Naive thymus-derived CD4-positive, alpha-beta T cell (primary cell): ENCODE measurements around the gene LST1. TPM values are rescaled to one million over a fixed set of nuclear protein-coding genes. Genes with fewer than 3 reads are reported as not detected.
A peak's percentile ranks its signal among the peaks of the same experiment; 100 is the strongest.

Experiments
- ATAC-seq: fragments of 150-1000 bp; cut with Tn5 transposase; 2 replicates; pipeline ENCODE4 v1.10.0; 2021; ENCODE audit warnings: mild to moderate bottlenecking, moderate library complexity
- CTCF ChIA-PET: fragments of 350-600 bp; sonication (Branson Sonifier 250); formaldehyde crosslinking; loops from one replicate; lab custom pipeline; 2021; ENCODE audit warnings: antibody characterized with exemption; lab: Charles Lee
- POLR2A ChIA-PET: fragments of 350-600 bp; sonication (Branson Sonifier 250); formaldehyde crosslinking; loops from one replicate; lab custom pipeline; 2021; ENCODE audit warnings: antibody characterized with exemption, inconsistent platforms; lab: Charles Lee
- DNase-seq, 9 donors: peaks; one replicate each; pipeline versions ENCODE4 v3.0.0 to v3.0.0-alpha.2; 2020 to 2022; ENCODE audit warnings: mixed read lengths in 1 of 9
- H3K27ac ChIP-seq: one replicate; pipeline ENCODE4 v1.7.0; 2013; ENCODE audit warnings: mild to moderate bottlenecking, low read depth, low read length, moderate library complexity
- H3K27me3 ChIP-seq, 2 donors: one replicate each; pipeline ENCODE4 v1.7.0; 2013; ENCODE audit warnings: low read length in 2 of 2, mild to moderate bottlenecking in 2 of 2, moderate library complexity in 2 of 2; ENCODE audit not compliant: control insufficient read depth in 2 of 2, insufficient read depth in 2 of 2
- H3K36me3 ChIP-seq, 3 experiments: 1 replicate in 2 of 3; 2 replicates in 1 of 3; pipeline ENCODE4 v1.7.0; 2013; ENCODE audit warnings: low read length in 3 of 3, mild to moderate bottlenecking in 3 of 3, moderate library complexity in 1 of 3; ENCODE audit not compliant: insufficient read depth in 3 of 3, control insufficient read depth in 2 of 3
- H3K4me1 ChIP-seq, 2 donors: one replicate each; pipeline ENCODE4 v1.7.0; 2013; ENCODE audit warnings: low read length in 2 of 2, mild to moderate bottlenecking in 2 of 2, moderate library complexity in 1 of 2; ENCODE audit not compliant: control insufficient read depth in 2 of 2, insufficient read depth in 2 of 2
- H3K4me3 ChIP-seq: 2 replicates; pipeline ENCODE4 v1.7.0; 2013; ENCODE audit warnings: mild to moderate bottlenecking, low read length
- H3K9me3 ChIP-seq, 3 experiments: 1 replicate in 2 of 3; 2 replicates in 1 of 3; pipeline ENCODE4 v1.7.0; 2013; ENCODE audit warnings: low read length in 3 of 3; ENCODE audit not compliant: control insufficient read depth in 2 of 3
- H3K27ac Mint-ChIP-seq, 9 donors: one replicate each; pipeline ENCODE4 v1.8.0; 2020 to 2022; ENCODE audit warnings: mixed read lengths in 9 of 9, mild to moderate bottlenecking in 8 of 9, moderate library complexity in 5 of 9, inconsistent platforms in 2 of 9
- H3K27me3 Mint-ChIP-seq, 5 donors: one replicate each; pipeline ENCODE4 v1.8.0; 2021 to 2022; ENCODE audit warnings: mixed read lengths in 5 of 5, mild to moderate bottlenecking in 1 of 5
- H3K36me3 Mint-ChIP-seq, 5 donors: one replicate each; pipeline ENCODE4 v1.8.0; 2020 to 2022; ENCODE audit warnings: mixed read lengths in 5 of 5, mild to moderate bottlenecking in 3 of 5, inconsistent platforms in 1 of 5
- H3K4me1 Mint-ChIP-seq, 7 donors: one replicate each; pipeline ENCODE4 v1.8.0; 2020 to 2022; ENCODE audit warnings: mixed read lengths in 7 of 7, mild to moderate bottlenecking in 3 of 7, inconsistent platforms in 1 of 7
- H3K4me3 Mint-ChIP-seq, 10 donors: one replicate each; pipeline ENCODE4 v1.8.0; 2020 to 2022; ENCODE audit warnings: mild to moderate bottlenecking in 10 of 10, mixed read lengths in 10 of 10, moderate library complexity in 6 of 10, inconsistent platforms in 2 of 10
- H3K9me3 Mint-ChIP-seq, 11 donors: one replicate each; pipeline ENCODE4 v1.8.0; 2020 to 2022; ENCODE audit warnings: mixed read lengths in 11 of 11, mild to moderate bottlenecking in 4 of 11, inconsistent platforms in 1 of 11, moderate library complexity in 1 of 11
- intact Hi-C, 2 donors: fragments of 100-400 bp; cut with micrococcal nuclease; formaldehyde crosslinking; loops; one replicate each; pipeline ENCODE4 v1.15.1; 2023
- polyA plus RNA-seq, 2 donors: library from polyadenylated mRNA; unstranded; fragments of 300-500 nt; fragmentation: Illumina TruSeq; gene quantifications; one replicate each; pipeline ENCODE4 v1.2.3, GENCODE V29; 2021
- total RNA-seq, 6 experiments: library from RNA in 5 of 6; stranded (reverse) in 5 of 6; gene quantifications; 1 replicate in 5 of 6; 2 replicates in 1 of 6; pipeline ENCODE4 v1.2.3 and lab custom pipeline; 2021 to 2026

Gene LST1
- total and polyA plus RNA-seq, 7 experiments from 2014 or later, result 8.4 to 234 (median 16.2) TPM

DNA sequence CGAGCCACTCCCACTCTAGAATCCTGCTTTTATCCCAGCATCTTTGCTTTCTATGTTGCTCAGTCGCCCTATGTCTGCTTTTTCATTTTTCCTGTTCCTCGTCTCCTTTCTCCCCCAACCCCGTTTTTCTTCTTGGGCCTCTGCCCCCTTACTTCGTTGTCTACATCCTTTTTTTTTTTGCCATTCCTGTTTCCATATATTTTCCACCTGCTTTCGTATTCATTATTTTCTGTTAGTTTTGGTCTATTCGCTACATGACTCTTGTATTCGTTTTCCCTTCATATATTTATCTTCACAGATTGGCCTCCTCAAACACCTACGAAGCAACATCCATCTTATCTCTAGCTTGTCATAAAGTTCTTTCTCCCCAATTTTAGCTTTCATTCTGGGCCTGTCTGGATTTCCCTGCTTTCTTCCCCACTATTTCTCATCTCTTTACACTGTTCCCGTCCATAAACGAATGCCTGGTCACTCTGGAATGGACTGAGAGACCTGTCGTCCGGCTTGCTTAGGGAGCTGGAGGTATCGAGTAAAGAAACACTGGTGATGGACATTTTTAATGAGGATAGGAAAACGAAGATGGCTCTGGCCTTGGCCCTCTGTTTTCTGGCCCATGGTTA is 35.4 kb downstream of the LST1 start:
- H3K27me3 Mint-ChIP-seq, result no peaks in the 10 kb centered on the region
- CTCF ChIA-PET, result no interaction called here
- Histone ChIP-seq H3K9me3 (no peaks in the 10 kb centered on the region), H3K4me3 (peak overlapping the region; percentile 90), H3K27me3 (no peaks in the 10 kb centered on the region), H3K27ac (peak overlapping the region; percentile 96), H3K36me3 (peaks cover 12 to 31% (median 13%) of the 10 kb centered on the region in 3 experiments), H3K4me1 (peaks cover 9 to 14% of the 10 kb centered on the region in 2 donors)
- intact Hi-C loops, result loop anchor here (2.0 to 5.0 kb wide), 10 partner anchors 17 to 1231 kb away; partner anchors contain the start of genes NELFE (in 2 of the 2), SKIC2 (in 2 of the 2), GNL1 (in 1 of the 2) and HSPA1B (in 1 of the 2)
- DNase-seq, result peak in 3 of 9 donors; percentile 15 to 29 (median 21)
- H3K4me1 Mint-ChIP-seq, result peaks cover 15 to 46% (median 41%) of the 10 kb centered on the region in 7 donors
- H3K9me3 Mint-ChIP-seq, result peaks cover 0 to 2% (median 0%) of the 10 kb centered on the region in 11 donors
- ATAC-seq, result no peak
- POLR2A ChIA-PET, result interaction anchor here (0.6 to 66.4 kb wide), 15 partner anchors 15 to 338 kb away, joined by 3 to 3078 read pairs (median 5); partner anchors contain the start of genes APOM, ATP6V1G2, BAG6 and C6orf47
- peaks cover under 1 to 41% (median 10%) of the 10 kb centered on the region in 5 donors for H3K36me3 Mint-ChIP-seq
- peak overlapping the region; percentile 82 to 95 (median 93) for H3K4me3 Mint-ChIP-seq
- H3K27ac Mint-ChIP-seq, result peak overlapping the region; percentile 90 to 98 (median 96)

DNA sequence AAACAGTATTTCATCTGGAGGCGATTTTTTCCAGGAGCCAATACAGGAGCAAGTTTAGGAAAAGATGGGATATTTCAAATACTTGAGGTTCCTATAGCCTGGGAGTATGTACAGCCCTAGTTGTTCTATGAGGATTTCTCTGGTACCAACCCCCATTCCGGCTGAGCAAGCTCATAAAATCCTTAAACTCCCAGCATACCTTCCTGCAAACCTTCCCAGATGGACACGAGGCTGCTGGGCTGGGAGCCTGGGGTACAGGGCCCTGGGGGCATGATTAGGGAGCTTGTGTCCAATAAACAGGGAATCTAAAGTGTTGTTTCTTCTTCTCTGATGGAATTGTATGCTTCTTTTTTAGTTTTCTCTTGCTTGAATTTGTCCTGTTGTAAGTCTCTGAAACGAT is 35.9 kb downstream of the LST1 start:
- ChIA-PET CTCF (interaction anchor here (0.8 kb wide), 1 partner anchor 125 kb away, joined by 3 read pairs; no protein-coding TSS in a partner anchor), POLR2A (interaction anchor here (0.6 to 66.4 kb wide), 15 partner anchors 16 to 338 kb away, joined by 3 to 3078 read pairs (median 4); partner anchors contain the start of genes APOM, ATP6V1G2, BAG6 and C6orf47)
- DNase-seq (no peak), ATAC-seq (no peak)
- H3K4me3 Mint-ChIP-seq, result peak overlapping the region; percentile 82 to 95 (median 93)
- H3K4me1 Mint-ChIP-seq, result peaks cover 9 to 40% (median 35%) of the 10 kb centered on the region in 7 donors
- Histone ChIP-seq H3K4me3 (no peak overlapping the region), H3K27ac (peak overlapping the region; percentile 96), H3K9me3 (no peaks in the 10 kb centered on the region), H3K4me1 (peaks cover 3 to 14% of the 10 kb centered on the region in 2 donors), H3K27me3 (no peaks in the 10 kb centered on the region), H3K36me3 (peaks cover 17 to 37% (median 18%) of the 10 kb centered on the region in 3 experiments)
- intact Hi-C loops, result loop anchor here (2.0 to 5.0 kb wide), 10 partner anchors 17 to 1230 kb away; partner anchors contain the start of genes NELFE (in 2 of the 2), SKIC2 (in 2 of the 2), GNL1 (in 1 of the 2) and HSPA1B (in 1 of the 2)
- H3K36me3 Mint-ChIP-seq, result peaks cover 4 to 41% (median 13%) of the 10 kb centered on the region in 5 donors
- H3K27me3 Mint-ChIP-seq, result no peaks in the 10 kb centered on the region
- H3K9me3 Mint-ChIP-seq, result peaks cover 0 to 2% (median 0%) of the 10 kb centered on the region in 11 donors
- H3K27ac Mint-ChIP-seq, result peak overlapping the region; percentile 90 to 98 (median 96)

DNA sequence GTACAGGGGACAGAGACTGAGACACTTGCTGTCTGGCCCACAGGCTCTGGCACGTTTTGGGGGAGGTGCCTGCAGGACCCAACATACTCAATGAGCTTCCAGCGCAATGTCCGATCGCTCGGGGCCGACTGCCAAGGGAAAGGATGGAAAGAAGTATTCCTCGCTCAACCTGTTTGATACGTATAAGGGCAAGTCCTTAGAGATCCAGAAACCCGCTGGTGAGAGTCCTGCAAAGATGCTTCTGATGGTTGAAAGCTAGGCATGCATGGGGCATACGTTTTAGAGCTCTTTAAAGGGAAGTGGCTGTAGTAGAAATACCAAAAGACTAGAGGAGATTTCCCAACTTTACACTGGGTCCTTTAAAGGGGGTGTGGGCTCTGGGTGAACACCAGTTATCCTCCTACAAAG is 36.6 kb downstream of the LST1 start:
- intact Hi-C loops, result loop anchor here (5.0 kb wide), 3 partner anchors 335 to 1230 kb away; partner anchors contain the start of genes GNL1 (in 1 of the 2), NELFE (in 1 of the 2), PRR3 (in 1 of the 2) and PSMB9 (in 1 of the 2)
- H3K27me3 ChIP-seq, result no peaks in the 10 kb centered on the region
- H3K36me3 ChIP-seq, result peaks cover 20 to 44% (median 21%) of the 10 kb centered on the region in 3 experiments
- no peak overlapping the region for H3K4me3 ChIP-seq
- Mint-ChIP-seq H3K4me1 (peaks cover 9 to 38% (median 34%) of the 10 kb centered on the region in 7 donors), H3K27me3 (no peaks in the 10 kb centered on the region), H3K27ac (peak overlapping the region; percentile 66 to 98 (median 96)), H3K9me3 (peaks cover 0 to 2% (median 0%) of the 10 kb centered on the region in 11 donors), H3K4me3 (peak overlapping the region in 5 of 10 donors; percentile 88 to 95 (median 93)), H3K36me3 (peaks cover 4 to 46% (median 20%) of the 10 kb centered on the region in 5 donors)
- ChIA-PET POLR2A (interaction anchor here (0.6 to 66.4 kb wide), 9 partner anchors 12 to 296 kb away, joined by 3 to 3078 read pairs (median 5); partner anchors contain the start of genes ATP6V1G2, BAG6, DDX39B and HSPA1B), CTCF (interaction anchor here (0.8 kb wide), 1 partner anchor 126 kb away, joined by 3 read pairs; no protein-coding TSS in a partner anchor)
- no peaks in the 10 kb centered on the region for H3K9me3 ChIP-seq
- no peak for ATAC-seq
- H3K27ac ChIP-seq, result peak overlapping the region; percentile 96
- no peak for DNase-seq
- H3K4me1 ChIP-seq, result peaks cover 3 to 14% of the 10 kb centered on the region in 2 donors

DNA sequence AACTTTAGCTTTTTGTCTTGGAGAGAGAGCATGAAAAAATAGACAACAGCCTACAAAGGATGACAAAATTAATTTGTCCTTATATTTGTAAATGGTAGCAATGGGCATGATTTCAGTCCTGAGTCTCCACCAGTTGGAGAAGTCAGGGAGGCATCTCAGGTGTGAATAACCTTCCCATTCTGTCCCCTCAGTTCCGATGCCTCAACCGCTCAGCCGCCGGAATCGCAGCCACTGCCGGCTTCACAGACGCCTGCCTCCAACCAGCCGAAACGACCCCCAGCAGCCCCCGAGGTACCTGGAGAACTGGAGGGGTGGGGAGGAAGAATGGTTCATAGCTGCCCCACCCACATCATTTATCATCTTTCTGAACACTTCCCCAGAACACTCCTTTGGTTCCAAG is 38.0 kb downstream of the LST1 start:
- Mint-ChIP-seq H3K27me3 (no peaks in the 10 kb centered on the region), H3K36me3 (peaks cover 4 to 48% (median 21%) of the 10 kb centered on the region in 5 donors), H3K9me3 (peaks cover 0 to 2% (median 0%) of the 10 kb centered on the region in 11 donors), H3K4me3 (no peak overlapping the region), H3K4me1 (peaks cover 9 to 39% (median 30%) of the 10 kb centered on the region in 7 donors), H3K27ac (peak overlapping the region in 4 of 9 donors; percentile 5 to 74 (median 23))
- H3K4me3 ChIP-seq, result no peak overlapping the region
- H3K27ac ChIP-seq, result no peak overlapping the region
- peaks cover 3 to 14% of the 10 kb centered on the region in 2 donors for H3K4me1 ChIP-seq
- CTCF ChIA-PET, result interaction anchor here (0.6 to 1.2 kb wide), 2 partner anchors 42 to 117 kb away, joined by 3 read pairs; partner anchors contain the start of gene LTB
- no peak for DNase-seq
- peaks cover 20 to 57% (median 23%) of the 10 kb centered on the region in 3 experiments for H3K36me3 ChIP-seq
- no peaks in the 10 kb centered on the region for H3K27me3 ChIP-seq
- intact Hi-C loops, result loop anchor here (5.0 kb wide), 3 partner anchors 333 to 1228 kb away; partner anchors contain the start of genes GNL1 (in 1 of the 2), NELFE (in 1 of the 2), PRR3 (in 1 of the 2) and PSMB9 (in 1 of the 2)
- no peak for ATAC-seq
- no peaks in the 10 kb centered on the region for H3K9me3 ChIP-seq
- POLR2A ChIA-PET, result interaction anchor here (66.4 kb wide), 1 partner anchor 60 kb away, joined by 3078 read pairs; the partner anchor contains the start of genes ATP6V1G2, DDX39B, LST1 and LTA

DNA sequence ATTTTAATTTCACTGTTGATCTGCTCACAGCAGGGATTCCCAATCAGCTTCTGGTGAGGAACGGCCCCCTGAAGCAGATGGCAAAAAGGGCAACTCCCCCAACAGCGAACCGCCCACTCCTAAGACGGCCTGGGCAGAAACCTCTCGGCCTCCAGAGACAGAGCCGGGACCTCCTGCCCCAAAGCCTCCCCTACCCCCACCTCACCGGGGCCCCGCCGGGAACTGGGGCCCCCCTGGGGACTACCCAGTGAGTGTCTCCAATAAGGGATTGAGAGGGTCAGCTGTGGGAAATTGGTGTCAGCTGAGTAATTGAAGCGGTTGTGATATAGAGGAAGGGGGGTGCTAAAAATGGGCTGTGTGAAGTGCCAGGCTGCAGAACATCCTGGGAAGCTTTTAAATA is 40.9 kb downstream of the LST1 start:
- no peak for ATAC-seq
- H3K9me3 Mint-ChIP-seq, result no peaks in the 10 kb centered on the region
- Histone ChIP-seq H3K36me3 (peaks cover 20 to 86% (median 29%) of the 10 kb centered on the region in 3 experiments), H3K9me3 (no peaks in the 10 kb centered on the region), H3K4me3 (no peak overlapping the region), H3K4me1 (peaks cover 0 to 3% of the 10 kb centered on the region in 2 donors), H3K27ac (no peak overlapping the region), H3K27me3 (no peaks in the 10 kb centered on the region)
- H3K27me3 Mint-ChIP-seq, result no peaks in the 10 kb centered on the region
- peaks cover 14 to 60% (median 26%) of the 10 kb centered on the region in 5 donors for H3K36me3 Mint-ChIP-seq
- peak overlapping the region in 2 of 9 donors; percentile 1 to 34 for H3K27ac Mint-ChIP-seq
- intact Hi-C loops, result no loop called here
- peaks cover 0 to 28% (median 12%) of the 10 kb centered on the region in 7 donors for H3K4me1 Mint-ChIP-seq
- no peak for DNase-seq
- POLR2A ChIA-PET, result interaction anchor here (0.7 to 66.4 kb wide), 5 partner anchors 13 to 268 kb away, joined by 3 to 3078 read pairs (median 4); partner anchors contain the start of genes ATP6V1G2, BAG6, DDX39B and LST1
- CTCF ChIA-PET, result interaction anchor here (0.6 kb wide), 1 partner anchor 76 kb away, joined by 3 read pairs; no protein-coding TSS in a partner anchor
- H3K4me3 Mint-ChIP-seq, result no peak overlapping the region
